Breast epithelium (tissue), 3 donors: ENCODE measurements around the gene TRIM26.

Source experiments
- POLR2A ChIP-seq: fragments of 450-650 bp; IDR thresholded peaks from one replicate; pipeline ENCODE4 v1.6.1; 2016; ENCODE audit warnings: antibody characterized with exemption, mild to moderate bottlenecking, moderate library complexity
- TF ChIP-seq, protein P1 (sequence below), 3 donors: fragments of 450-650 bp; IDR thresholded peaks; one replicate each; pipeline ENCODE4 v1.5.1; 2016 to 2017; ENCODE audit warnings: antibody characterized with exemption in 3 of 3, mild to moderate bottlenecking in 3 of 3, moderate library complexity in 3 of 3

DNA sequence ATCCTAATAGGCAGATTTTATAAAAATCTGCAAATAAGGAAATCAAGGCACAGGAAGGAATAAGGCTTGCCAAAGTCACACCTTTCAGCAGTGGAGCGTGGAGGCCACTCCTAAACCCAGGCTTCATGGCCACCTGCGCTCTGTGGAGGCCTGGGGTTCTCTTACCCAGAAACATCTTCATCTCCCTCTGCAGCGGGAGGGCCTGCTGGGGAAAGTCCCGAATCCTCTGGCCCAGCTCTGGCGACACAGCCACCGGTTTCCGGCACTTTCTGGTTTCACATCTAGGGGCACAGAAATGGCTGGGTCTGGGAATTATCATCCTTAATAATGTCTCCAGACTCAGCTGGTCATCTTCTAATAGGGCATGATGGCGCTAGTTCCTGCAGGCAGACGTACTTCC, 56.4 kb downstream of the TRIM26 start:
- TF ChIP-seq, protein P1, sequence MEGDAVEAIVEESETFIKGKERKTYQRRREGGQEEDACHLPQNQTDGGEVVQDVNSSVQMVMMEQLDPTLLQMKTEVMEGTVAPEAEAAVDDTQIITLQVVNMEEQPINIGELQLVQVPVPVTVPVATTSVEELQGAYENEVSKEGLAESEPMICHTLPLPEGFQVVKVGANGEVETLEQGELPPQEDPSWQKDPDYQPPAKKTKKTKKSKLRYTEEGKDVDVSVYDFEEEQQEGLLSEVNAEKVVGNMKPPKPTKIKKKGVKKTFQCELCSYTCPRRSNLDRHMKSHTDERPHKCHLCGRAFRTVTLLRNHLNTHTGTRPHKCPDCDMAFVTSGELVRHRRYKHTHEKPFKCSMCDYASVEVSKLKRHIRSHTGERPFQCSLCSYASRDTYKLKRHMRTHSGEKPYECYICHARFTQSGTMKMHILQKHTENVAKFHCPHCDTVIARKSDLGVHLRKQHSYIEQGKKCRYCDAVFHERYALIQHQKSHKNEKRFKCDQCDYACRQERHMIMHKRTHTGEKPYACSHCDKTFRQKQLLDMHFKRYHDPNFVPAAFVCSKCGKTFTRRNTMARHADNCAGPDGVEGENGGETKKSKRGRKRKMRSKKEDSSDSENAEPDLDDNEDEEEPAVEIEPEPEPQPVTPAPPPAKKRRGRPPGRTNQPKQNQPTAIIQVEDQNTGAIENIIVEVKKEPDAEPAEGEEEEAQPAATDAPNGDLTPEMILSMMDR (IDR thresholded peaks at IDR 0.05) = no peak
- no peak for TF ChIP-seq POLR2A
